Keratinocyte (primary cell): ENCODE results near the gene IL1B. TPM values are rescaled to one million over a fixed set of nuclear protein-coding genes. Genes with fewer than 3 reads are reported as not detected.

Experiments used
- DNase-seq: peaks from one replicate; pipeline ENCODE4 v3.0.0-alpha.2; 2011; ENCODE audit warnings: low read depth, missing footprints, low spot score
- FAIRE-seq: peaks from 2 replicates; lab custom pipeline; 2011; peaks lifted over from hg19 to GRCh38; lab: Jason Lieb, UNC
- H2AFZ ChIP-seq: 2 replicates; pipeline ENCODE4 v1.6.0; 2012; ENCODE audit warnings: low read length, control low read depth, inconsistent platforms; ENCODE audit not compliant: control insufficient read depth
- H3K27ac ChIP-seq: 2 replicates; pipeline ENCODE4 v1.5.1; 2011; ENCODE audit warnings: low read length; ENCODE audit not compliant: control insufficient read depth, insufficient read depth
- H3K27me3 ChIP-seq: 3 replicates; pipeline ENCODE4 v1.6.0; 2011; ENCODE audit warnings: low read length; ENCODE audit not compliant: control insufficient read depth, insufficient read depth; ENCODE audit errors: extremely low read depth
- H3K36me3 ChIP-seq, 2 experiments: 2 replicates in 1 of 2; 3 replicates in 1 of 2; pipeline ENCODE4 v1.5.1; 2011; ENCODE audit warnings: low read length in 2 of 2, mild to moderate bottlenecking in 1 of 2; ENCODE audit not compliant: control insufficient read depth in 2 of 2, insufficient read depth in 2 of 2; ENCODE audit errors: extremely low read depth in 1 of 2
- H3K4me1 ChIP-seq: 3 replicates; pipeline ENCODE4 v1.5.1; 2011; ENCODE audit warnings: low read length; ENCODE audit not compliant: control insufficient read depth, insufficient read depth; ENCODE audit errors: extremely low read depth
- H3K4me2 ChIP-seq: 3 replicates; pipeline ENCODE4 v1.6.0; 2011; ENCODE audit warnings: low read depth, low read length; ENCODE audit not compliant: control insufficient read depth, insufficient read depth; ENCODE audit errors: extremely low read depth
- H3K4me3 ChIP-seq, 3 experiments: fragments of 200-600 bp in 1 of 3; sonication (generic) in 1 of 3; 2 replicates in 2 of 3; 3 replicates in 1 of 3; pipeline ENCODE4 v1.5.1; 2011 to 2016; ENCODE audit warnings: low read length in 3 of 3, mild to moderate bottlenecking in 3 of 3, control low read depth in 2 of 3, inconsistent platforms in 1 of 3, low read depth in 1 of 3, mixed read lengths in 1 of 3, mixed run types in 1 of 3, moderate library complexity in 1 of 3; ENCODE audit not compliant: control insufficient read depth in 2 of 3, insufficient read depth in 2 of 3; ENCODE audit errors: extremely low read depth in 1 of 3
- H3K79me2 ChIP-seq: 2 replicates; pipeline ENCODE4 v1.6.0; 2012; ENCODE audit warnings: low read length; ENCODE audit not compliant: control insufficient read depth, insufficient read depth
- H3K9ac ChIP-seq: 3 replicates; pipeline ENCODE4 v1.6.0; 2011; ENCODE audit warnings: low read length; ENCODE audit not compliant: control insufficient read depth, insufficient read depth; ENCODE audit errors: extremely low read depth
- H3K9me1 ChIP-seq: 3 replicates; pipeline ENCODE4 v1.6.0; 2011; ENCODE audit warnings: low read length; ENCODE audit not compliant: control insufficient read depth, insufficient read depth; ENCODE audit errors: extremely low read depth
- H3K9me3 ChIP-seq: 2 replicates; pipeline ENCODE4 v1.5.1; 2012; ENCODE audit warnings: low read depth, low read length; ENCODE audit not compliant: control insufficient read depth
- H4K20me1 ChIP-seq: 3 replicates; pipeline ENCODE4 v1.6.0; 2011; ENCODE audit warnings: low read length; ENCODE audit not compliant: control insufficient read depth, insufficient read depth; ENCODE audit errors: extremely low read depth
- EZH2 ChIP-seq: IDR thresholded peaks from one replicate; pipeline ENCODE4 v1.6.1; 2012; ENCODE audit warnings: inconsistent platforms, mild to moderate bottlenecking, low read length, moderate library complexity
- dilution Hi-C: fragments of 300-500 bp; cut with MboI; formaldehyde crosslinking; loops from one replicate; pipeline ENCODE4 v1.7.0; 2020; ENCODE audit warnings: low sequenced_read_pairs; ENCODE audit not compliant: extremely low pct_ligation_motif_present
- polyA plus RNA-seq, 5 experiments: library from polyadenylated mRNA; depleted of rRNA in 3 of 5; stranded (reverse) in 3 of 5; stranded (forward) in 1 of 5; unstranded in 1 of 5; fragments of >200 nt; gene quantifications; 1 replicate in 1 of 5; 2 replicates in 3 of 5; 3 replicates in 1 of 5; pipeline versions ENCODE4 v1.2.1 to v1.2.3, GENCODE V29; 2011 to 2012; ENCODE audit warnings: missing spikeins in 2 of 5, low read depth in 1 of 5, low replicate concordance in 1 of 5
- TF ChIP-seq, protein P1 (sequence below), 3 experiments: IDR thresholded peaks in 1 of 3; conservative IDR thresholded peaks in 1 of 3; optimal IDR thresholded peaks in 1 of 3; 2 replicates in 2 of 3; 3 replicates in 1 of 3; pipeline versions ENCODE3 to v1.5.1; 2011; ENCODE audit warnings: low read length in 3 of 3, mild to moderate bottlenecking in 3 of 3, moderate library complexity in 2 of 3, control low read depth in 1 of 3, inconsistent platforms in 1 of 3; ENCODE audit not compliant: insufficient read depth in 2 of 3; ENCODE audit errors: extremely low read depth in 1 of 3

Gene IL1B
- polyA plus RNA-seq, 1 donor (not counting 4 experiments of a cell fraction or from before 2014, with no cell fraction given) = 232 TPM

- peaks cover 2% of the 10 kb centered on the region for H3K79me2 ChIP-seq
- FAIRE-seq (no peak), DNase-seq (no peak)
- H3K4me1 ChIP-seq = peaks cover 51% of the 10 kb centered on the region
- no peak overlapping the region for H2AFZ ChIP-seq
- H3K27ac ChIP-seq = no peak overlapping the region
- H3K9me1 ChIP-seq = no peaks in the 10 kb centered on the region
- H3K27me3 ChIP-seq = no peaks in the 10 kb centered on the region
- H3K36me3 ChIP-seq = no peaks in the 10 kb centered on the region
- no peak overlapping the region for H3K4me2 ChIP-seq
- H3K9me3 ChIP-seq = no peaks in the 10 kb centered on the region
- H3K4me3 ChIP-seq = no peak overlapping the region
- dilution Hi-C loops = no loop called here
- H4K20me1 ChIP-seq = no peaks in the 10 kb centered on the region
- no peak overlapping the region for H3K9ac ChIP-seq
- TF ChIP-seq EZH2 = no peak
- TF ChIP-seq, protein P1, sequence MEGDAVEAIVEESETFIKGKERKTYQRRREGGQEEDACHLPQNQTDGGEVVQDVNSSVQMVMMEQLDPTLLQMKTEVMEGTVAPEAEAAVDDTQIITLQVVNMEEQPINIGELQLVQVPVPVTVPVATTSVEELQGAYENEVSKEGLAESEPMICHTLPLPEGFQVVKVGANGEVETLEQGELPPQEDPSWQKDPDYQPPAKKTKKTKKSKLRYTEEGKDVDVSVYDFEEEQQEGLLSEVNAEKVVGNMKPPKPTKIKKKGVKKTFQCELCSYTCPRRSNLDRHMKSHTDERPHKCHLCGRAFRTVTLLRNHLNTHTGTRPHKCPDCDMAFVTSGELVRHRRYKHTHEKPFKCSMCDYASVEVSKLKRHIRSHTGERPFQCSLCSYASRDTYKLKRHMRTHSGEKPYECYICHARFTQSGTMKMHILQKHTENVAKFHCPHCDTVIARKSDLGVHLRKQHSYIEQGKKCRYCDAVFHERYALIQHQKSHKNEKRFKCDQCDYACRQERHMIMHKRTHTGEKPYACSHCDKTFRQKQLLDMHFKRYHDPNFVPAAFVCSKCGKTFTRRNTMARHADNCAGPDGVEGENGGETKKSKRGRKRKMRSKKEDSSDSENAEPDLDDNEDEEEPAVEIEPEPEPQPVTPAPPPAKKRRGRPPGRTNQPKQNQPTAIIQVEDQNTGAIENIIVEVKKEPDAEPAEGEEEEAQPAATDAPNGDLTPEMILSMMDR (optimal IDR thresholded peaks at IDR 0.05 in 1 of 3, IDR thresholded peaks at IDR 0.05 in 1 of 3, conservative IDR thresholded peaks at IDR 0.05 in 1 of 3; ENCODE audit: extremely low read depth in 1 of 3, insufficient read depth in 2 of 3, low read length in 3 of 3) = no peak
Measured at GRCh38 chr2:112791693-112792230, 44.8 kb downstream of the IL1B start.

DNA sequence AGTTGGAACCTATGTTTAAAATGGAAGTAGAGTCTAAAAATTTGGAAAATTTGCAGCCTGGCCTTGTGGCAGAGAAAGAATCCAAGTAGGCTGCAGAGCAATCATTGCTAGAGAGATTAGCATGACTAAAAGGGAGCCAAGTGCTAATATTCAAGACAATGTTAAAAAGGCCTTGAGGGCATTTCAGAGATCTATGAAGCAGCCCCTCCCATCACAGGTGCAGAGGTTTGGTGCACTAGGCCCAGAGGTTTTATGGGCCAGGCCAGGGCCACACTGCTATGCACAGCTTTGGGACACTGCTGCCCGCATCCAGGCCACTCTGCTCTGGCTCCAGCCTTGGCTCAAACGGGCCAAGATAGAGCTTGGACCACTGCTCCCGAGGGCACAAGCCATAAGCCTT, 45.6 kb downstream of the IL1B start:
- FAIRE-seq (no peak), DNase-seq (no peak)
- H3K36me3 ChIP-seq = no peaks in the 10 kb centered on the region
- H3K9ac ChIP-seq = no peak overlapping the region
- H3K4me1 ChIP-seq = peaks cover 54% of the 10 kb centered on the region
- no peak overlapping the region for H2AFZ ChIP-seq
- H3K9me3 ChIP-seq = no peaks in the 10 kb centered on the region
- peaks cover 2% of the 10 kb centered on the region for H3K79me2 ChIP-seq
- no peak overlapping the region for H3K4me3 ChIP-seq
- H4K20me1 ChIP-seq = no peaks in the 10 kb centered on the region
- H3K9me1 ChIP-seq = no peaks in the 10 kb centered on the region
- H3K27ac ChIP-seq = no peak overlapping the region
- no peaks in the 10 kb centered on the region for H3K27me3 ChIP-seq
- no peak overlapping the region for H3K4me2 ChIP-seq
- dilution Hi-C loops = no loop called here
- TF ChIP-seq, protein P1 (optimal IDR thresholded peaks at IDR 0.05 in 1 of 3, IDR thresholded peaks at IDR 0.05 in 1 of 3, conservative IDR thresholded peaks at IDR 0.05 in 1 of 3; ENCODE audit: extremely low read depth in 1 of 3, insufficient read depth in 2 of 3, low read length in 3 of 3) = no peak
- no peak for TF ChIP-seq EZH2
